Thyroid gland (tissue), 4 donors: ENCODE measurements around the gene TBC1D8. TPM values are rescaled to one million over a fixed set of nuclear protein-coding genes. Genes with fewer than 3 reads are reported as not detected.
A peak's percentile ranks its signal among the peaks of the same experiment; 100 is the strongest.

Experiments used
- DNase-seq, 2 donors: peaks; one replicate each; pipeline ENCODE4 v3.0.0-alpha.2; 2019
- H3K27ac ChIP-seq, 3 donors: fragments of 200-600 bp; sonication (generic); 1 replicate in 2 of 3; 2 replicates in 1 of 3; pipeline ENCODE4 v1.5.1; 2016 to 2019; ENCODE audit warnings: mild to moderate bottlenecking in 1 of 3, moderate library complexity in 1 of 3
- H3K27me3 ChIP-seq: fragments of 200-600 bp; sonication (generic); one replicate; pipeline ENCODE4 v1.5.1; 2019
- H3K36me3 ChIP-seq, 2 donors: fragments of 200-600 bp; sonication (generic); one replicate each; pipeline ENCODE4 v1.5.1; 2016 to 2019
- H3K4me1 ChIP-seq, 2 donors: fragments of 200-600 bp; sonication (generic); one replicate each; pipeline ENCODE4 v1.5.1; 2017 to 2019
- H3K4me3 ChIP-seq, 3 donors: fragments of 200-600 bp; sonication (generic); replicated peaks in 1 of 3; 1 replicate in 2 of 3; 2 replicates in 1 of 3; pipeline ENCODE4 v1.5.1; 2016; ENCODE audit warnings: mild to moderate bottlenecking in 1 of 3
- H3K9me3 ChIP-seq: fragments of 200-600 bp; sonication (generic); one replicate; pipeline ENCODE4 v1.5.1; 2017
- CTCF ChIP-seq, 6 experiments: fragments of 200-600 bp in 3 of 6; fragments of 450-650 bp in 3 of 6; sonication (generic) in 3 of 6; IDR thresholded peaks; one replicate each; pipeline ENCODE4 v1.5.1; 2016 to 2019; ENCODE audit warnings: antibody characterized with exemption in 6 of 6, mild to moderate bottlenecking in 2 of 6, inconsistent platforms in 1 of 6, moderate library complexity in 1 of 6
- POLR2A ChIP-seq, 2 donors: fragments of 450-650 bp; IDR thresholded peaks; one replicate each; pipeline ENCODE4 v1.6.1; 2017; ENCODE audit warnings: antibody characterized with exemption in 2 of 2, mild to moderate bottlenecking in 2 of 2, moderate library complexity in 1 of 2
- WGBS, 2 donors: methylation state at CpG; one replicate each; pipeline ENCODE4 v1.1.5; 2017; 5-methylcytosine and 5-hydroxymethylcytosine counted together
- intact Hi-C: fragments of 100-400 bp; cut with DNase I; formaldehyde crosslinking; loops from one replicate; pipeline ENCODE4 v1.15.1; 2023
- total RNA-seq, 4 donors: library from RNA; depleted of rRNA; stranded (reverse); fragments of >200 nt; gene quantifications; one replicate each; pipeline ENCODE4 v1.2.3, GENCODE V29; 2016

TBC1D8 gene
- total RNA-seq, result 10 to 100 TPM; 16.4 to 36.8 (median 27.1) TPM

- 0% methylated on average over 10 to 14 of the region's 81 CpGs for WGBS, 2 donors
- H3K4me1 ChIP-seq, result peaks cover 12 to 30% of the 10 kb centered on the region in 2 donors
- H3K36me3 ChIP-seq, result no peaks in the 10 kb centered on the region
- H3K4me3 ChIP-seq, result peak within 1 kb of the TSS in 2 of 3 donors; percentile 39 to 75
- TF ChIP-seq POLR2A (IDR thresholded peaks at IDR 0.05) (peak; percentile 29 to 90), CTCF (IDR thresholded peaks at IDR 0.05) (no peak)
- H3K9me3 ChIP-seq, result no peaks in the 10 kb centered on the region
- DNase-seq, result peak; percentile 89 to 92
- H3K27ac ChIP-seq, result peak within 1 kb of the TSS; percentile 32 to 83 (median 83)
- H3K27me3 ChIP-seq, result no peaks in the 10 kb centered on the region
- intact Hi-C loops, result loop anchor here (5.0 to 10.0 kb wide), 2 partner anchors 103 to 139 kb away; partner anchors contain the start of gene CNOT11
These were observed at the start of gene TBC1D8 for GRCh38 chr2:101151146-101151858. TSS of gene TBC1D8 (minus strand) at chr2:101151382. CDS start at chr2:101151253, 129 bp downstream.

- 86% methylated on average over 2 of the region's 2 CpGs for WGBS, 2 donors
- H3K27me3 ChIP-seq, result no peaks in the 10 kb centered on the region
- H3K4me3 ChIP-seq, result no peak overlapping the region
- no peak for DNase-seq
- no peaks in the 10 kb centered on the region for H3K36me3 ChIP-seq
- intact Hi-C loops, result no loop called here
- no peaks in the 10 kb centered on the region for H3K9me3 ChIP-seq
- H3K4me1 ChIP-seq, result no peaks in the 10 kb centered on the region
- TF ChIP-seq POLR2A (IDR thresholded peaks at IDR 0.05) (no peak), CTCF (IDR thresholded peaks at IDR 0.05) (no peak)
- no peak overlapping the region for H3K27ac ChIP-seq
These were observed 49.5 kb upstream of the TBC1D8 start for GRCh38 chr2:101200676-101201075.

- Histone ChIP-seq H3K9me3 (no peaks in the 10 kb centered on the region), H3K27ac (no peak overlapping the region), H3K4me1 (no peaks in the 10 kb centered on the region), H3K4me3 (no peak overlapping the region), H3K36me3 (no peaks in the 10 kb centered on the region), H3K27me3 (no peaks in the 10 kb centered on the region)
- TF ChIP-seq CTCF (IDR thresholded peaks at IDR 0.05), result no peak
- TF ChIP-seq POLR2A (IDR thresholded peaks at IDR 0.05), result no peak
- no peak for DNase-seq
- WGBS, 2 donors, result 74 to 80% methylated on average over 7 of the region's 7 CpGs
- intact Hi-C loops, result no loop called here
These were observed 48.1 kb upstream of the TBC1D8 start for GRCh38 chr2:101199251-101199791.

- Histone ChIP-seq H3K9me3 (no peaks in the 10 kb centered on the region), H3K27ac (no peak overlapping the region), H3K27me3 (no peaks in the 10 kb centered on the region), H3K36me3 (no peaks in the 10 kb centered on the region), H3K4me3 (no peak overlapping the region), H3K4me1 (no peaks in the 10 kb centered on the region)
- no peak for DNase-seq
- TF ChIP-seq CTCF (IDR thresholded peaks at IDR 0.05) (no peak), POLR2A (IDR thresholded peaks at IDR 0.05) (no peak)
- intact Hi-C loops, result no loop called here
- WGBS, 2 donors, result 95 to 96% methylated on average over 12 of the region's 12 CpGs
These were observed 46.6 kb upstream of the TBC1D8 start for GRCh38 chr2:101197814-101198213.

GRCh38 chr2:101197215-101197745 lies 46.1 kb upstream of the TBC1D8 start:
- 32 to 40% methylated on average over 1 of the region's 1 CpG for WGBS, 2 donors
- no peak for DNase-seq
- no peak for TF ChIP-seq POLR2A (IDR thresholded peaks at IDR 0.05)
- peak in 1 of 6 experiments; percentile 22 for TF ChIP-seq CTCF (IDR thresholded peaks at IDR 0.05)
- Histone ChIP-seq H3K4me3 (no peak overlapping the region), H3K4me1 (no peaks in the 10 kb centered on the region), H3K27me3 (no peaks in the 10 kb centered on the region), H3K27ac (no peak overlapping the region), H3K36me3 (no peaks in the 10 kb centered on the region), H3K9me3 (no peaks in the 10 kb centered on the region)
- intact Hi-C loops, result no loop called here
